K562 (cell line): ENCODE results near the gene ATF6B. TPM values are rescaled to one million over a fixed set of nuclear protein-coding genes. Genes with fewer than 3 reads are reported as not detected.
A peak's percentile ranks its signal among the peaks of the same experiment; 100 is the strongest.

Experiments used
- ATAC-seq: fragments of 200-7000 bp; cut with Tn5 transposase; 3 replicates; pipeline ENCODE4 v1.9.1; 2020; ENCODE audit warnings: moderate library complexity
- BruUV-seq: library from RNA; stranded (reverse); fragments of 400-500 nt; replicated peaks from 2 replicates; lab custom pipeline; 2021; lab: Mats Ljungman, UMichigan
- CTCF ChIA-PET: fragments of 300-600 bp; formaldehyde crosslinking; extraction: SDS; loops from one replicate; lab custom pipeline; 2021; ENCODE audit warnings: low intra/inter-chr PET ratio; lab: Yijun Ruan, JAX
- POLR2A ChIA-PET: fragments of 300-600, 350-650 bp; sonication (Branson Sonifier 250); formaldehyde crosslinking; extraction: SDS; loops from one replicate; lab custom pipeline; 2021; ENCODE audit warnings: antibody characterized with exemption, inconsistent platforms; lab: Yijun Ruan, JAX
- DNase-seq, 4 experiments: peaks; one replicate each; pipeline versions ENCODE4 v3.0.0 to v3.0.0-alpha.2; 2011 to 2018; ENCODE audit warnings: low spot score in 3 of 4, mixed read lengths in 3 of 4; ENCODE audit errors: extremely low read depth in 1 of 4
- FAIRE-seq: peaks from 2 replicates; lab custom pipeline; 2011; peaks lifted over from hg19 to GRCh38; lab: Jason Lieb, UNC
- H2AFZ ChIP-seq: 2 replicates; pipeline ENCODE4 v1.6.0; 2011; ENCODE audit warnings: low read depth, low read length, control low read depth, inconsistent platforms
- H3K27ac ChIP-seq: fragments of 200-600 bp; 3 replicates; pipeline ENCODE4 v1.8.0; 2011; ENCODE audit warnings: low read depth, mild to moderate bottlenecking, control low read depth, inconsistent platforms, low read length, moderate library complexity, mixed read lengths; ENCODE audit errors: extremely low read depth
- H3K27me3 ChIP-seq, 2 experiments: fragments of 300-600 bp in 1 of 2; 2 replicates in 1 of 2; 3 replicates in 1 of 2; pipeline versions ENCODE4 v1.6.0 to v1.8.0; 2011; ENCODE audit warnings: inconsistent platforms in 2 of 2, low read length in 2 of 2, mild to moderate bottlenecking in 1 of 2, mixed read lengths in 1 of 2, moderate library complexity in 1 of 2; ENCODE audit not compliant: control insufficient read depth in 2 of 2, insufficient read depth in 2 of 2
- H3K36me3 ChIP-seq: fragments of 300-600 bp; 3 replicates; pipeline ENCODE4 v1.8.0; 2011; ENCODE audit warnings: mild to moderate bottlenecking, low read length, inconsistent platforms; ENCODE audit not compliant: control insufficient read depth, insufficient read depth
- H3K4me1 ChIP-seq, 2 experiments: fragments of 200-600 bp in 1 of 2; replicated peaks in 1 of 2; 2 replicates in 1 of 2; 3 replicates in 1 of 2; pipeline versions ENCODE4 v1.5.1 to v1.8.0; 2011; ENCODE audit warnings: inconsistent platforms in 2 of 2, low read length in 2 of 2, mild to moderate bottlenecking in 1 of 2, mixed read lengths in 1 of 2, moderate library complexity in 1 of 2; ENCODE audit not compliant: control insufficient read depth in 2 of 2, insufficient read depth in 2 of 2
- H3K4me2 ChIP-seq: 2 replicates; pipeline ENCODE4 v1.6.1; 2011; ENCODE audit warnings: low read length, control low read depth, inconsistent platforms, mixed read lengths; ENCODE audit not compliant: insufficient read depth
- H3K4me3 ChIP-seq: fragments of 200-600 bp; sonication (generic), shearing (Covaris generic); 2 replicates; pipeline ENCODE4 v1.5.1; 2016; ENCODE audit warnings: control low read depth, inconsistent platforms
- H3K79me2 ChIP-seq: fragments of 200-600 bp; 3 replicates; pipeline ENCODE4 v1.8.0; 2011; ENCODE audit warnings: low read length, inconsistent platforms; ENCODE audit not compliant: control insufficient read depth, insufficient read depth
- H3K9ac ChIP-seq, 2 experiments: 2 replicates each; pipeline versions ENCODE4 v1.6.0 to v1.6.1; 2011; ENCODE audit warnings: low read depth in 2 of 2, low read length in 2 of 2, control low read depth in 1 of 2, inconsistent platforms in 1 of 2, mild to moderate bottlenecking in 1 of 2, mixed read lengths in 1 of 2; ENCODE audit not compliant: insufficient read depth in 1 of 2
- H3K9me1 ChIP-seq: one replicate; pipeline ENCODE4 v1.6.0; 2011; ENCODE audit warnings: inconsistent platforms, mild to moderate bottlenecking, low read length, moderate library complexity; ENCODE audit not compliant: control insufficient read depth, insufficient read depth
- H3K9me3 ChIP-seq: replicated peaks from 2 replicates; pipeline ENCODE4 v1.5.1; 2011; ENCODE audit warnings: low read depth, low read length, inconsistent platforms; ENCODE audit not compliant: control insufficient read depth, insufficient read depth
- H4K20me1 ChIP-seq: replicated peaks from 2 replicates; pipeline ENCODE4 v1.6.1; 2011; ENCODE audit warnings: low read length, inconsistent platforms, mixed read lengths; ENCODE audit not compliant: control insufficient read depth, insufficient read depth
- BHLHE40 ChIP-seq: IDR thresholded peaks from 2 replicates; pipeline ENCODE4 v1.6.1; 2011; ENCODE audit warnings: low read length, improper control_type of control experiment
- HDAC1 ChIP-seq, 2 experiments: fragments of 450-650 bp; IDR thresholded peaks; 2 replicates each; pipeline ENCODE4 v1.6.1; 2016 to 2017; ENCODE audit warnings: inconsistent platforms in 1 of 2, mild to moderate bottlenecking in 1 of 2, moderate library complexity in 1 of 2
- RBBP5 ChIP-seq: fragments of 200-600 bp; sonication (generic); IDR thresholded peaks from 2 replicates; pipeline ENCODE4 v1.6.1; 2012; ENCODE audit warnings: borderline replicate concordance, mild to moderate bottlenecking, low read length, control low read depth, inconsistent platforms; ENCODE audit not compliant: insufficient read depth, poor library complexity, severe bottlenecking
- REST ChIP-seq, 2 experiments: fragments of 450-650 bp; formaldehyde crosslinking in 1 of 2; IDR thresholded peaks; 2 replicates each; pipeline versions ENCODE4 v1.4.0 to v1.6.1; 2014 to 2020; ENCODE audit warnings: mild to moderate bottlenecking in 2 of 2, borderline replicate concordance in 1 of 2, low read depth in 1 of 2
- ZBTB49 ChIP-seq: sonication (generic); formaldehyde crosslinking; IDR thresholded peaks from 2 replicates; pipeline ENCODE4 v1.8.0; 2022; ENCODE audit warnings: missing genetic modification reagents, mild to moderate bottlenecking, borderline replicate concordance
- ZNF133 ChIP-seq: fragments of 250-450 bp; sonication (Bioruptor Pico); IDR thresholded peaks from 2 replicates; pipeline ENCODE4 v1.4.0; 2020; ENCODE audit warnings: mild to moderate bottlenecking
- WGBS: fragments of 100-300 bp; shearing (Covaris generic); methylation state at CpG from one replicate; pipeline ENCODE4 v1.1.6; 2016; ENCODE audit warnings: low coverage, mixed read lengths; ENCODE audit not compliant: insufficient coverage; ENCODE audit errors: missing lambda C conversion rate; 5-methylcytosine and 5-hydroxymethylcytosine counted together
- in situ Hi-C: fragments of 300-500 bp; cut with MboI; formaldehyde crosslinking; loops from 4 replicates; pipeline ENCODE4 v1.15.0; 2018; ENCODE audit warnings: inconsistent platforms, mixed read lengths
- intact Hi-C: fragments of 100-400 bp; cut with micrococcal nuclease; formaldehyde crosslinking; loops from 2 replicates; pipeline ENCODE4 v1.14.2; 2022
- polyA plus RNA-seq, 8 experiments: library from polyadenylated mRNA; depleted of rRNA in 4 of 8; stranded (reverse) in 5 of 8; unstranded in 3 of 8; fragments of >200 nt; fragmentation: Nextera tagmentation in 2 of 8; fragmentation: Illumina TruSeq in 1 of 8; extraction: Ambion mirVana in 2 of 8; extraction: Trizol in 1 of 8; gene quantifications; 2 replicates each; pipeline versions ENCODE4 v1.2.1 to v1.2.3, GENCODE V29; 2011 to 2014; ENCODE audit warnings: inconsistent platforms in 1 of 8, missing spikeins in 1 of 8
- total RNA-seq, 7 experiments: library from RNA; depleted of rRNA in 6 of 7; stranded (reverse); fragments of >200 nt in 6 of 7; fragmentation: Illumina TruSeq in 2 of 7; extraction: Trizol in 2 of 7; gene quantifications; 2 replicates each; pipeline versions ENCODE4 v1.2.1 to v1.2.3, GENCODE V29; 2011 to 2021; ENCODE audit warnings: low replicate concordance in 1 of 7

ATF6B gene
- total and polyA plus RNA-seq, 9 of the 15 experiments (the other 6 are each of a cell fraction or from before 2014, with no cell fraction given): 20.7 to 131 (median 31.7) TPM

GRCh38 chr6:32129297-32130088 is 1.4 kb upstream of the ATF6B start (continued):
- TF ChIP-seq ZBTB49 (CRISPR knock-in tag) (peak; percentile 65; the same call in 1 of the 2 replicates), BHLHE40 (no peak)

DNA sequence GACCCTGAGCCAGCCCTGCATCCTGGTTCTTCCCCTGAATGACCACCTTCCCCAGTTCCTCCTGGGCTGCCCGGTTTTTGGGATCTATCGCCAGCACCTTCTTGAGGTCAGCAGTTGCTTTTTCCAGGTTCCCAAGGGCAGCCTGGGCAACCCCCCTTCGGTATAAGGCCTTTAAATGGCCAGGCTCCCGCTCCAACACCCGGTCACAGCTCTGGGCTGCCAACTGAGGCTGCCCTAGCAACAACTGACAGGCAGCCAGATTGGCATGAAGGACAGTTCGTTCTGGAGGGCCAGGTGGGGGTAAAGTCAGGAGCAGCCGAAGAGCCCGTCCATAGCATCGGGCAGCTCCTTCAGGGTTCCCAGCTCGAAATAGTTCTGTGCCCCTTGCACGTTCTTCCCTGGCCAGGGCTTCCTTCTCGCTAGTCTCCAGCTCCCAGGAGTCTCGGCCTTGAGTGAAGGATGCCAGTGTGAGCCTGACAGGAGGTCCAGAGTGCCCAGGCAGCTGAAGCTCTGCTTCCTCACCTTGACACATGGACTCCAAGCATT is 778 bp upstream of the ATF6B start:
- H2AFZ ChIP-seq: peak overlapping the region; percentile 27
- peak overlapping the region; percentile 90 for H3K4me2 ChIP-seq
- in situ Hi-C loops: no loop called here
- ATAC-seq (no peak), FAIRE-seq (no peak), DNase-seq (no peak)
- H3K9me1 ChIP-seq: no peaks in the 10 kb centered on the region
- BruUV-seq: no TSS peak
- H3K9me3 ChIP-seq: no peaks in the 10 kb centered on the region
- peak overlapping the region; percentile 83 for H3K27ac ChIP-seq
- ChIA-PET POLR2A (interaction anchor here (0.6 to 3.9 kb wide), 17 partner anchors 8 to 1815 kb away, joined by 3 to 23 read pairs (median 6); partner anchors contain the start of genes EGFL8, RNF5 and TNXB), CTCF (interaction anchor here (0.8 to 1.1 kb wide), 2 partner anchors 10 to 25 kb away, joined by 3 to 4 read pairs; partner anchors contain the start of gene PPT2)
- no peaks in the 10 kb centered on the region for H4K20me1 ChIP-seq
- peaks cover 35 to 36% of the 10 kb centered on the region in 2 experiments for H3K4me1 ChIP-seq
- H3K9ac ChIP-seq: peak overlapping the region; percentile 69 to 90
- WGBS: 8% methylated on average over 13 of the region's 13 CpGs
- peaks cover 31% of the 10 kb centered on the region; the same call in 2 of the 3 replicates for H3K36me3 ChIP-seq
- H3K4me3 ChIP-seq: peak overlapping the region; percentile 91
- no peaks in the 10 kb centered on the region for H3K27me3 ChIP-seq
- intact Hi-C loops: loop anchor here (2.0 kb wide), 1 partner anchor 390 kb away; no protein-coding TSS in a partner anchor
- H3K79me2 ChIP-seq: peaks cover 39% of the 10 kb centered on the region
- TF ChIP-seq REST (IDR thresholded peaks at IDR 0.05; ENCODE audit: borderline replicate concordance): no peak
- 0 out of 2 replicates have a peak, but pooled peaks have one; percentile 49 for TF ChIP-seq REST (CRISPR knock-in tag; IDR thresholded peaks at IDR 0.05; ENCODE audit: low read depth)
- TF ChIP-seq RBBP5: peak; percentile 66
- 0 out of 4 replicates have a peak, but pooled peaks of 1 of the 2 experiments have one; percentile 35 for TF ChIP-seq HDAC1 (IDR thresholded peaks at IDR 0.05)
- no peak for TF ChIP-seq ZNF133
